Measurements from ENCODE around the gene SEC61B.

DNA sequence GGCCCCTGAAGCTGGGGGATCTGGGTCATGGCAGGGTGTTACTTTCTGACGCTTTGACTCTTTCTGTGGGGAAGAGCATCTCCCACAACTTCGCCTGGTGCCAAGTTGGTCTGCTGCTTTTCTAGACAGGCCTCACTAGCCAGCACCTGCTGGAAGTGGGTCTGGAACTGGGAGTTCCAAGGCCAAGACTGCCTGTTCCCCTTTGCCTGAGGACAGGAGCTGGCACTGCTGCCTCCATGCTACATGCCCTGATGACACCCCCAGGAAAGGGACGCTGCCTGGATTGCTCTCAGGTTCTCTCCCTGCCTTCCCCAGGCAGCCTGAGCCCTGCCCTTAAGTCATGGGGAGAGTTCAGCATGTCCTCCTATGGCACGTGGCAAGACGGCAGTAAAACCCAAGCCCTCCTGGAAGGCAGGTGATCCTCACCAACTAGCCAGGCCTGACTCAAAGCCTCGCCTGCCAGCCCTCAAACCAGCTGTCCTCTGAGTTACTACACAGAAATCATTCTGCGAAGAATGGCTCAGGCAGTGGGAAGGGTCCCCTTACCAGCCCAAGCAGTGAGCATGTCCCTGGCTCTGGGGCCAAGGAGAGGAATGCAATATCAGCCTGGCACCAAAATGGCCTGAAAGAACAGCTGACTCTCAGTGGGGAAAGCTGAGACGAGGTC, 35.8 kb downstream of the SEC61B start:
- TF ChIP-seq POLR2A (IDR thresholded peaks at IDR 0.05; ENCODE audit: low read depth, low read length) (no peak), CTCF (IDR thresholded peaks at IDR 0.05; ENCODE audit: extremely low read depth in 1 of 2, insufficient read depth in 1 of 2, low read depth in 1 of 2, low read length in 2 of 2) (no peak), POLR2AphosphoS5 (IDR thresholded peaks at IDR 0.05; ENCODE audit: insufficient read depth, low read depth, low read length) (no peak), EZH2 (IDR thresholded peaks at IDR 0.05; ENCODE audit: borderline replicate concordance, low read depth, low read length, severe bottlenecking) (no peak), MYC (IDR thresholded peaks at IDR 0.05; ENCODE audit: low read depth, low read length) (no peak), FOS (IDR thresholded peaks at IDR 0.05; ENCODE audit: borderline replicate concordance, insufficient read depth, low read length) (no peak), JUN (IDR thresholded peaks at IDR 0.05; ENCODE audit: borderline replicate concordance, insufficient read depth, insufficient read length, low read depth) (no peak), GATA2 (IDR thresholded peaks at IDR 0.05; ENCODE audit: insufficient read depth, insufficient read length, low read depth, low read length) (no peak)
- TF ChIP-seq, protein P1, sequence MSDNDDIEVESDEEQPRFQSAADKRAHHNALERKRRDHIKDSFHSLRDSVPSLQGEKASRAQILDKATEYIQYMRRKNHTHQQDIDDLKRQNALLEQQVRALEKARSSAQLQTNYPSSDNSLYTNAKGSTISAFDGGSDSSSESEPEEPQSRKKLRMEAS (IDR thresholded peaks at IDR 0.05; ENCODE audit: insufficient read depth, insufficient read length): no peak

All from endothelial cell of umbilical vein (primary cell).